GM13977 (cell line): ENCODE data around the gene BTBD9.

Experiments used
- DNase-seq: peaks from one replicate; pipeline ENCODE4 v3.0.0; 2012; ENCODE audit warnings: low spot score
- in situ Hi-C: fragments of 300-500 bp; cut with MboI; formaldehyde crosslinking; loops from one replicate; pipeline ENCODE4 v1.12.0; 2022; ENCODE audit warnings: low sequenced_read_pairs, low pct_unique_long_range_greater_than_20kb, mixed read lengths, inconsistent platforms; ENCODE audit not compliant: unreplicated experiment
- TF ChIP-seq, protein P1 (sequence below): IDR thresholded peaks from 2 replicates; pipeline ENCODE4 v1.5.1; 2012; ENCODE audit warnings: mild to moderate bottlenecking, control low read depth; ENCODE audit not compliant: insufficient read depth; ENCODE audit errors: extremely low read depth, missing control alignments

The BTBD9 gene

DNA sequence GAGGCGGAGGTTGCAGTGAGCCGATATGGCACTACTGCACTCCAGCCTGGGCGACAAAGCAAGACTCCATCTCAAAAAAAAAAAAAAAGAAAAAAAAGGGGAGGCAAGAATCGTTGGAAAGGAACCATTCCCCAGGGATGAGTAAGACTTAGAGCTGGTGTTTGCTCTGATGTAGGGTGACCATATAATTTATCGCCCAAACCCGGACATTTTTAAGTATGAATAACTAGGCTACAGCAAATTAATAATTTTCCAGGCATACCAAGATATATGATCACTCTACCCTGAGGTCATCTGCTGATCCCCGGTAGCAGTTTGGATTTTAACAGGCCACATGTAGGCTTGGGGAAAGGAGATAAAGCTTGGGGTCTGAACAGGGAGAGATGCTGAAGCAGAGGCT, 260.9 kb downstream of the BTBD9 start:
- in situ Hi-C loops, result no loop called here
- TF ChIP-seq, protein P1, sequence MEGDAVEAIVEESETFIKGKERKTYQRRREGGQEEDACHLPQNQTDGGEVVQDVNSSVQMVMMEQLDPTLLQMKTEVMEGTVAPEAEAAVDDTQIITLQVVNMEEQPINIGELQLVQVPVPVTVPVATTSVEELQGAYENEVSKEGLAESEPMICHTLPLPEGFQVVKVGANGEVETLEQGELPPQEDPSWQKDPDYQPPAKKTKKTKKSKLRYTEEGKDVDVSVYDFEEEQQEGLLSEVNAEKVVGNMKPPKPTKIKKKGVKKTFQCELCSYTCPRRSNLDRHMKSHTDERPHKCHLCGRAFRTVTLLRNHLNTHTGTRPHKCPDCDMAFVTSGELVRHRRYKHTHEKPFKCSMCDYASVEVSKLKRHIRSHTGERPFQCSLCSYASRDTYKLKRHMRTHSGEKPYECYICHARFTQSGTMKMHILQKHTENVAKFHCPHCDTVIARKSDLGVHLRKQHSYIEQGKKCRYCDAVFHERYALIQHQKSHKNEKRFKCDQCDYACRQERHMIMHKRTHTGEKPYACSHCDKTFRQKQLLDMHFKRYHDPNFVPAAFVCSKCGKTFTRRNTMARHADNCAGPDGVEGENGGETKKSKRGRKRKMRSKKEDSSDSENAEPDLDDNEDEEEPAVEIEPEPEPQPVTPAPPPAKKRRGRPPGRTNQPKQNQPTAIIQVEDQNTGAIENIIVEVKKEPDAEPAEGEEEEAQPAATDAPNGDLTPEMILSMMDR, result no peak

DNA sequence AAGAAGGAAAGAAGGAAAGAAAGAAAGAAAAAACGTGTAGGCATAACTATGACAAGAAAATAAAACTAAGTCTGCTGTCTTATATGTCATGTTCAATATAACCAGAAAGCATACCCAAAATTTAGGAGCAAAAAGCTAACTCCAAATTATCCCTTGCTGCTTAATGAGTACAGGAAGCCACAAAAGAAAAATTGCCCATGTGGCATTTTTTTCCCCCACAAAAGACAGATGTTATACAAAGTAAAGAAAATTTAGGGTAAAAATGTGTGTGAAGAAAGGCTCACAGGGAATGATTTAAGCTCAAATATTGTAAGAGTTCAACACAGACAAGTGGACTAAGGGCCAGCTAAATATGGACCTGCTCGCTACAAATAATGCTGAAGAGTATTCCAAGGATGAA, 263.8 kb downstream of the BTBD9 start:
- TF ChIP-seq, protein P1, result no peak
- in situ Hi-C loops, result no loop called here
- no peak for DNase-seq

More for the DNA sequence above, 260.9 kb downstream of the BTBD9 start:
- no peak for DNase-seq

DNA sequence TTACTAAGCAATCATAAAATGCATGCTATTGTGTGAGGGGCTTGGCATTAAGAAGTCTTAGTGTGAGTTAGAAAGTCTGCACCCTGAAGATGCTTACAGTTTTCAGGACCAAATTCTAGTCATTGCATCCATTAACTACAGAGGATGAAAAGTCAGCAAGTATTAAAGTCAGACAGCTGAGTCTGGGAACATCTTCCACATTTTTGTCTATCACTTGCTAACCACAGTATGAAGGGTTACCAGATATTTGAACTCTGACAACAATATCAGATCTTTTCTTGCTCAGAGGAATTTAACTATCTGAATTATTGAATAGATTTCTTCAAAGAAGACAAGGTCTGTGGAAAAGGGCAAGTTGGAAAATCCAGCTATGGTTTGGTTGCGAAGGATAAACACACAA, 264.4 kb downstream of the BTBD9 start:
- TF ChIP-seq, protein P1, result no peak
- in situ Hi-C loops, result no loop called here
- DNase-seq, result no peak

DNA sequence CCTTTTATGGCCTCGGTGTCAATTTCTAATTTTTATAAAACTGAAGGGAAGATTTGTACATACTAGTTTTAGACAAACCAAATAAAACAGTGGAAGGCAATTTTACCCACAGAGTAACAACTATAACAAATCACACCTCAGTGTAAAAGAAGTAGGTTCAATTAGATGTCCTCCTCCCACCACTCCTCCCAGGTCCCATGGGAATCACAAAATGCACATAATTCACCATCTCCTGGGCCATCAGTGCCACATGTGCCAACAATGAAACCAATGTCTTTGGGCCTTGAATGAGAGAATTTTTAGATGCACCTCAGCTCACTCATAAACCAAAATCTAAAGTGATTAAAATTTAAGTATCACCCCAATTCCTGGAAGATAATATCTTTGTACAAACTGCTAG, 267.8 kb downstream of the BTBD9 start:
- in situ Hi-C loops, result no loop called here
- DNase-seq, result no peak
- TF ChIP-seq, protein P1, result no peak

DNA sequence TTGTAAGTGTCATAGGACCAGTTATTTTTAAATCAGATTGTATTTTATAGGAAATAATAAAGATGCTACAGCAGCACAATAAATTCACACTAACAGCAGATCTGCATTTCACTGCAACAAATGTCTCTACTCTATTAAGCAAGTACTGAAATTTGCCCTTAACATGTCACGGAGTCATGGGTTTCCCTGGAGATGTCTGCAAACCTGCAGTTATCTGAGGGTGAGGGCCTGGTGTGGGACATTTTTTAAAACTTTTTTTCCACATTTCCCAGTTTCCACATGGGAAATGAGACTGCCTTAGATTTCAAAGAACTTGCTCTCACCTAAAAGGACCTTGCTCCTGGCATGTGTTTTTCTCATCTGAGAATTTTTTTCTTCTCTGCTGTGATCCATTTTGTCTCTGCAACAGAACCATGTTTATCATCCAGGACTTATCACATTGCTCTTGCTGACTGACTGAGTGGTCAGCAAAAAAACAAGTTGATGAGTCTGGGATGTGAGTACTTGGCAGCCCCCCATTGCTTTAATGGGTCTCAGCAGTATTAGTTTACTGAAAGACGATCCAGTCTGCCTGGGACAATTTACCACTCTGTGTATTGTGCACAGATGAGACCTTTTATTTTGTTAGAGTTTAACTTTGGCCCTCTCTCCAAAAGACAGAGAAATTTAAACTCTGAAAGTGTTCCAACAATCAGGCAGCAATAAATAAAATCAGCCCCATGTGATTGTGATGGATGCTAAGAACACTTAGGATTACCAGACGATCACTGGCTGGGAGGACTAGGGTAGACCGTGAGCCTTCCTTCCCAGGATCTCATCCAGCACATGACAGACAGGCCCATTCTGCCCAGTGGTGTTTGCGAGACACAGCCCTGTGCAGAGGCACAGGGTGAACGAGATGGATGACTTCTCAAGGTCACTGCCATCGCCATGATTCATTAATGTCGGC, 268.8 kb downstream of the BTBD9 start:
- TF ChIP-seq, protein P1, result no peak
- in situ Hi-C loops, result no loop called here
- DNase-seq, result no peak

DNA sequence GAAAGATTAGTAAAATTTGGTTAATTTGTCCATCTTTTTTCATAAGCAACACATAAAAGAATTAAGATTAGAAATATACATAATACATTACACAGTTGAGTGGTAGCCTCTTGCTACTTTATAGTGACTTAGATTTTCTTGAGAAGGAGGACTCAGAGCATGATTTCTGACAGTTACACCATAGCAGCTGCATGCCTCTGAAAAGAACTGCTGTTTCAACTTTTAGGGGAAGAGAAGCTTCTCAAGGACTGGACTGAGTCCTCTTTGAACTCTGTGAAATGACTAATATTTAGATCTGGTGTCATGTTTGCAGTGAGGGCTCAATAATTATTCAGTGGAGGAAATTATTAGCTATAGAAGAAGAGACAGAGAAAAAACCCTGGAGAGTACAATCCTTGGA, 272.5 kb downstream of the BTBD9 start:
- TF ChIP-seq, protein P1, result no peak
- DNase-seq, result no peak
- in situ Hi-C loops, result no loop called here
